Measurements from ENCODE around the gene CAMTA1.

The CAMTA1 gene

GRCh38 chr1:7076572-7076971 is 291.3 kb downstream of the CAMTA1 start:
- no peak overlapping the region for H3K27ac Mint-ChIP-seq
- peaks cover 9% of the 10 kb centered on the region for H3K9me3 Mint-ChIP-seq
- no peak overlapping the region for H3K4me3 Mint-ChIP-seq
- H3K36me3 Mint-ChIP-seq (ENCODE audit: low read depth) = no peaks in the 10 kb centered on the region
- H3K27me3 Mint-ChIP-seq = peaks cover 43% of the 10 kb centered on the region
- H3K4me1 Mint-ChIP-seq (ENCODE audit: low read depth) = no peaks in the 10 kb centered on the region
- DNase-seq = no peak

GRCh38 chr1:7077136-7077535 is 291.9 kb downstream of the CAMTA1 start:
- H3K4me3 Mint-ChIP-seq = no peak overlapping the region
- no peaks in the 10 kb centered on the region for H3K36me3 Mint-ChIP-seq (ENCODE audit: low read depth)
- no peak overlapping the region for H3K27ac Mint-ChIP-seq
- no peaks in the 10 kb centered on the region for H3K4me1 Mint-ChIP-seq (ENCODE audit: low read depth)
- H3K9me3 Mint-ChIP-seq = peaks cover 9% of the 10 kb centered on the region
- peaks cover 37% of the 10 kb centered on the region for H3K27me3 Mint-ChIP-seq
- DNase-seq = no peak

- no peak overlapping the region for H3K4me3 Mint-ChIP-seq
These were observed 292.7 kb downstream of the CAMTA1 start for GRCh38 chr1:7077970-7078369.

GRCh38 chr1:7079637-7080036 is 294.4 kb downstream of the CAMTA1 start:
- Mint-ChIP-seq H3K9me3 (peaks cover 9% of the 10 kb centered on the region), H3K36me3 (ENCODE audit: low read depth) (no peaks in the 10 kb centered on the region), H3K27me3 (peaks cover 26% of the 10 kb centered on the region), H3K4me3 (no peak overlapping the region), H3K27ac (no peak overlapping the region), H3K4me1 (ENCODE audit: low read depth) (no peaks in the 10 kb centered on the region)
- no peak for DNase-seq

More at GRCh38 chr1:7077970-7078369, 292.7 kb downstream of the CAMTA1 start:
- Mint-ChIP-seq H3K27me3 (peaks cover 29% of the 10 kb centered on the region), H3K27ac (no peak overlapping the region), H3K9me3 (peaks cover 9% of the 10 kb centered on the region), H3K4me1 (ENCODE audit: low read depth) (no peaks in the 10 kb centered on the region), H3K36me3 (ENCODE audit: low read depth) (no peaks in the 10 kb centered on the region)
- no peak for DNase-seq

GRCh38 chr1:7084232-7084894 is 299.1 kb downstream of the CAMTA1 start:
- no peaks in the 10 kb centered on the region for H3K4me1 Mint-ChIP-seq (ENCODE audit: low read depth)
- peaks cover 8% of the 10 kb centered on the region for H3K27me3 Mint-ChIP-seq

GRCh38 chr1:7085521-7085920 is 300.3 kb downstream of the CAMTA1 start:
- no peak overlapping the region for H3K27ac Mint-ChIP-seq
- DNase-seq = no peak
- peaks cover 8% of the 10 kb centered on the region for H3K27me3 Mint-ChIP-seq
- no peaks in the 10 kb centered on the region for H3K36me3 Mint-ChIP-seq (ENCODE audit: low read depth)
- no peaks in the 10 kb centered on the region for H3K9me3 Mint-ChIP-seq
- no peak overlapping the region for H3K4me3 Mint-ChIP-seq
- H3K4me1 Mint-ChIP-seq (ENCODE audit: low read depth) = no peaks in the 10 kb centered on the region

More at GRCh38 chr1:7084232-7084894, 299.1 kb downstream of the CAMTA1 start:
- Mint-ChIP-seq H3K4me3 (no peak overlapping the region), H3K9me3 (peaks cover 5% of the 10 kb centered on the region), H3K27ac (no peak overlapping the region), H3K36me3 (ENCODE audit: low read depth) (no peaks in the 10 kb centered on the region)
- no peak for DNase-seq

GRCh38 chr1:7086106-7086505 is 300.9 kb downstream of the CAMTA1 start:
- H3K4me1 Mint-ChIP-seq (ENCODE audit: low read depth) = no peaks in the 10 kb centered on the region
- DNase-seq = no peak
- H3K9me3 Mint-ChIP-seq = no peaks in the 10 kb centered on the region
- no peak overlapping the region for H3K27ac Mint-ChIP-seq
- no peak overlapping the region for H3K4me3 Mint-ChIP-seq
- peaks cover 5% of the 10 kb centered on the region for H3K27me3 Mint-ChIP-seq
- H3K36me3 Mint-ChIP-seq (ENCODE audit: low read depth) = no peaks in the 10 kb centered on the region

GRCh38 chr1:7087888-7088287 is 302.6 kb downstream of the CAMTA1 start:
- Mint-ChIP-seq H3K9me3 (no peaks in the 10 kb centered on the region), H3K36me3 (ENCODE audit: low read depth) (no peaks in the 10 kb centered on the region), H3K4me1 (ENCODE audit: low read depth) (no peaks in the 10 kb centered on the region), H3K27me3 (peaks cover 4% of the 10 kb centered on the region), H3K27ac (no peak overlapping the region), H3K4me3 (no peak overlapping the region)
- DNase-seq = no peak

GRCh38 chr1:7089497-7089896 is 304.2 kb downstream of the CAMTA1 start:
- H3K9me3 Mint-ChIP-seq = no peaks in the 10 kb centered on the region
- H3K4me1 Mint-ChIP-seq (ENCODE audit: low read depth) = no peaks in the 10 kb centered on the region
- H3K36me3 Mint-ChIP-seq (ENCODE audit: low read depth) = no peaks in the 10 kb centered on the region
- H3K27ac Mint-ChIP-seq = no peak overlapping the region
- H3K27me3 Mint-ChIP-seq = peaks cover 4% of the 10 kb centered on the region
- no peak for DNase-seq
- H3K4me3 Mint-ChIP-seq = no peak overlapping the region

- H3K27ac Mint-ChIP-seq = no peak overlapping the region
- H3K36me3 Mint-ChIP-seq (ENCODE audit: low read depth) = no peaks in the 10 kb centered on the region
- no peaks in the 10 kb centered on the region for H3K9me3 Mint-ChIP-seq
- no peaks in the 10 kb centered on the region for H3K4me1 Mint-ChIP-seq (ENCODE audit: low read depth)
- no peak for DNase-seq
- H3K4me3 Mint-ChIP-seq = no peak overlapping the region
- peaks cover 22% of the 10 kb centered on the region for H3K27me3 Mint-ChIP-seq
These were observed 308.0 kb downstream of the CAMTA1 start for GRCh38 chr1:7093297-7093696.

GRCh38 chr1:7094086-7094485 is 308.8 kb downstream of the CAMTA1 start:
- Mint-ChIP-seq H3K4me1 (ENCODE audit: low read depth) (no peaks in the 10 kb centered on the region), H3K36me3 (ENCODE audit: low read depth) (no peaks in the 10 kb centered on the region), H3K27me3 (peaks cover 23% of the 10 kb centered on the region), H3K27ac (no peak overlapping the region), H3K4me3 (no peak overlapping the region), H3K9me3 (no peaks in the 10 kb centered on the region)
- no peak for DNase-seq

- H3K4me3 Mint-ChIP-seq = no peak overlapping the region
- DNase-seq = no peak
- H3K36me3 Mint-ChIP-seq (ENCODE audit: low read depth) = no peaks in the 10 kb centered on the region
- no peak overlapping the region for H3K27ac Mint-ChIP-seq
- H3K9me3 Mint-ChIP-seq = no peaks in the 10 kb centered on the region
- H3K4me1 Mint-ChIP-seq (ENCODE audit: low read depth) = no peaks in the 10 kb centered on the region
- H3K27me3 Mint-ChIP-seq = peaks cover 23% of the 10 kb centered on the region
These were observed 309.3 kb downstream of the CAMTA1 start for GRCh38 chr1:7094509-7094908.

- no peak overlapping the region for H3K4me3 Mint-ChIP-seq
- H3K27ac Mint-ChIP-seq = no peak overlapping the region
- no peaks in the 10 kb centered on the region for H3K36me3 Mint-ChIP-seq (ENCODE audit: low read depth)
- no peaks in the 10 kb centered on the region for H3K9me3 Mint-ChIP-seq
- H3K4me1 Mint-ChIP-seq (ENCODE audit: low read depth) = no peaks in the 10 kb centered on the region
- DNase-seq = no peak
- peaks cover 30% of the 10 kb centered on the region for H3K27me3 Mint-ChIP-seq
These were observed 310.2 kb downstream of the CAMTA1 start for GRCh38 chr1:7095343-7095964.

- no peaks in the 10 kb centered on the region for H3K36me3 Mint-ChIP-seq (ENCODE audit: low read depth)
- H3K27ac Mint-ChIP-seq = no peak overlapping the region
- peaks cover 33% of the 10 kb centered on the region for H3K27me3 Mint-ChIP-seq
- no peaks in the 10 kb centered on the region for H3K4me1 Mint-ChIP-seq (ENCODE audit: low read depth)
- DNase-seq = no peak
- no peak overlapping the region for H3K4me3 Mint-ChIP-seq
- H3K9me3 Mint-ChIP-seq = no peaks in the 10 kb centered on the region
These were observed 312.8 kb downstream of the CAMTA1 start for GRCh38 chr1:7097938-7098592.

- Mint-ChIP-seq H3K9me3 (no peaks in the 10 kb centered on the region), H3K36me3 (ENCODE audit: low read depth) (no peaks in the 10 kb centered on the region), H3K4me1 (ENCODE audit: low read depth) (no peaks in the 10 kb centered on the region), H3K27ac (no peak overlapping the region), H3K4me3 (no peak overlapping the region), H3K27me3 (peaks cover 33% of the 10 kb centered on the region)
- no peak for DNase-seq
These were observed 313.4 kb downstream of the CAMTA1 start for GRCh38 chr1:7098641-7099040.
